Measurements from ENCODE around the gene VPS37C. TPM values are rescaled to one million over a fixed set of nuclear protein-coding genes. Genes with fewer than 3 reads are reported as not detected.
"Not testable (repeated sequence)": the region's sequence is repeated elsewhere in the genome, so short reads cannot be mapped to it uniquely, and the experiment has no call there.

The VPS37C gene
- total RNA-seq, result 15.3 to 20.5 TPM (median 19.6 TPM) in 3 replicates
- long read RNA-seq, transcript VPS37C-201 (5 exons, 2,865 nt), result major isoform, 17 of 28 reads
- long read RNA-seq, partial matches to known transcripts, result 0 of 28 reads
- long read RNA-seq, other reads (novel, unspliced or antisense), result 11 of 28 reads

- Mint-ChIP-seq H3K27me3 (ENCODE audit: low read depth) (no peaks in the 10 kb centered on the region), H3K4me1 (ENCODE audit: low read depth) (peaks cover 31% of the 10 kb centered on the region), H3K4me3 (ENCODE audit: unreplicated experiment) (peak within 1 kb of the TSS; percentile 87), H3K36me3 (ENCODE audit: low read depth) (peaks cover 2% of the 10 kb centered on the region), H3K9me3 (ENCODE audit: low read depth) (peaks cover 3% of the 10 kb centered on the region), H3K27ac (ENCODE audit: unreplicated experiment) (peak within 1 kb of the TSS; percentile 91)
- TF ChIP-seq CTCF (IDR thresholded peaks at IDR 0.05), result peak; percentile 60
- DNase-seq (ENCODE audit: low spot score), result peak; percentile 95
These were observed at the start of gene VPS37C for GRCh38 chr11:61161190-61162091. Gene VPS37C, minus strand, starts transcription at chr11:61161426. Its CDS starts 22,597 bp downstream, at chr11:61138829.

GRCh38 chr11:61210629-61211028 is 49.4 kb upstream of the VPS37C start:
- not testable (repeated sequence) for H3K4me3 Mint-ChIP-seq (ENCODE audit: unreplicated experiment); H3K27me3 Mint-ChIP-seq (ENCODE audit: low read depth); H3K36me3 Mint-ChIP-seq (ENCODE audit: low read depth); DNase-seq (ENCODE audit: low spot score); H3K9me3 Mint-ChIP-seq (ENCODE audit: low read depth); H3K27ac Mint-ChIP-seq (ENCODE audit: unreplicated experiment); H3K4me1 Mint-ChIP-seq (ENCODE audit: low read depth)

GRCh38 chr11:61207636-61208310 is 46.5 kb upstream of the VPS37C start:
- H3K27ac Mint-ChIP-seq (ENCODE audit: unreplicated experiment); H3K4me1 Mint-ChIP-seq (ENCODE audit: low read depth); H3K4me3 Mint-ChIP-seq (ENCODE audit: unreplicated experiment); H3K36me3 Mint-ChIP-seq (ENCODE audit: low read depth); H3K9me3 Mint-ChIP-seq (ENCODE audit: low read depth); DNase-seq (ENCODE audit: low spot score): not testable (repeated sequence)
- peaks cover 11% of the 10 kb centered on the region for H3K27me3 Mint-ChIP-seq (ENCODE audit: low read depth)

GRCh38 chr11:61204502-61205059 is 43.4 kb upstream of the VPS37C start:
- H3K27me3 Mint-ChIP-seq (ENCODE audit: low read depth), result peaks cover 28% of the 10 kb centered on the region
- H3K4me3 Mint-ChIP-seq (ENCODE audit: unreplicated experiment); H3K27ac Mint-ChIP-seq (ENCODE audit: unreplicated experiment); DNase-seq (ENCODE audit: low spot score); H3K9me3 Mint-ChIP-seq (ENCODE audit: low read depth); H3K36me3 Mint-ChIP-seq (ENCODE audit: low read depth); H3K4me1 Mint-ChIP-seq (ENCODE audit: low read depth): not testable (repeated sequence)

GRCh38 chr11:61203873-61204272 is 42.6 kb upstream of the VPS37C start:
- H3K27ac Mint-ChIP-seq (ENCODE audit: unreplicated experiment); H3K36me3 Mint-ChIP-seq (ENCODE audit: low read depth); H3K4me3 Mint-ChIP-seq (ENCODE audit: unreplicated experiment); H3K9me3 Mint-ChIP-seq (ENCODE audit: low read depth); H3K4me1 Mint-ChIP-seq (ENCODE audit: low read depth); DNase-seq (ENCODE audit: low spot score): not testable (repeated sequence)
- peaks cover 35% of the 10 kb centered on the region for H3K27me3 Mint-ChIP-seq (ENCODE audit: low read depth)

GRCh38 chr11:61202950-61203746 is 41.9 kb upstream of the VPS37C start, which contains the start of gene PGA3:
Gene PGA3, plus strand, starts transcription at chr11:61203515. Its CDS starts 50 bp downstream, at chr11:61203565.
- not testable (repeated sequence) for H3K27ac Mint-ChIP-seq (ENCODE audit: unreplicated experiment)
- H3K27me3 Mint-ChIP-seq (ENCODE audit: low read depth), result peaks cover 36% of the 10 kb centered on the region

GRCh38 chr11:61201476-61201875 is 40.2 kb upstream of the VPS37C start:
- no peak for TF ChIP-seq CTCF (IDR thresholded peaks at IDR 0.05)
- Mint-ChIP-seq H3K27ac (ENCODE audit: unreplicated experiment) (no peak overlapping the region), H3K4me3 (ENCODE audit: unreplicated experiment) (no peak overlapping the region), H3K36me3 (ENCODE audit: low read depth) (no peaks in the 10 kb centered on the region), H3K27me3 (ENCODE audit: low read depth) (peaks cover 39% of the 10 kb centered on the region), H3K9me3 (ENCODE audit: low read depth) (peaks cover 6% of the 10 kb centered on the region), H3K4me1 (ENCODE audit: low read depth) (no peaks in the 10 kb centered on the region)
- no peak for DNase-seq (ENCODE audit: low spot score)

More at GRCh38 chr11:61202950-61203746, 41.9 kb upstream of the VPS37C start, which contains the start of gene PGA3:
- not testable (repeated sequence) for DNase-seq (ENCODE audit: low spot score); H3K4me1 Mint-ChIP-seq (ENCODE audit: low read depth); H3K36me3 Mint-ChIP-seq (ENCODE audit: low read depth); H3K9me3 Mint-ChIP-seq (ENCODE audit: low read depth); H3K4me3 Mint-ChIP-seq (ENCODE audit: unreplicated experiment)

Measured in chondrocyte (in vitro differentiated cells).